GM23338 (cell line): ENCODE measurements around the gene EPHA6. TPM values are rescaled to one million over a fixed set of nuclear protein-coding genes. Genes with fewer than 3 reads are reported as not detected.

Experiments used
- ATAC-seq: fragments of 200-7000 bp; cut with Tn5 transposase; 3 replicates; pipeline ENCODE4 v1.9.1; 2020
- DNase-seq: peaks from one replicate; pipeline ENCODE4 v3.0.0-alpha.2; 2015; ENCODE audit warnings: low spot score
- H2AFZ ChIP-seq: fragments of 200-600 bp; sonication (generic); 2 replicates; pipeline ENCODE4 v1.8.0; 2016; ENCODE audit warnings: antibody characterized with exemption, mild to moderate bottlenecking, moderate library complexity
- H3F3A ChIP-seq: fragments of 200-600 bp; sonication (generic); replicated peaks from 2 replicates; pipeline ENCODE4 v1.8.0; 2017; ENCODE audit warnings: antibody characterized with exemption, mixed run types, low read depth
- H3K27ac ChIP-seq: fragments of 200-600 bp; sonication (generic); 2 replicates; pipeline ENCODE4 v1.6.1; 2016; ENCODE audit warnings: low read depth
- H3K27me3 ChIP-seq: fragments of 200-600 bp; sonication (generic); 2 replicates; pipeline ENCODE4 v1.8.0; 2016; ENCODE audit warnings: mild to moderate bottlenecking, mixed run types, moderate library complexity; ENCODE audit not compliant: insufficient read depth
- H3K36me3 ChIP-seq: fragments of 200-600 bp; sonication (generic); 2 replicates; pipeline ENCODE4 v1.8.0; 2016; ENCODE audit warnings: mild to moderate bottlenecking; ENCODE audit not compliant: insufficient read depth
- H3K4me1 ChIP-seq: fragments of 200-600 bp; sonication (generic); 2 replicates; pipeline ENCODE4 v1.8.0; 2016; ENCODE audit warnings: mild to moderate bottlenecking, moderate library complexity; ENCODE audit not compliant: insufficient read depth
- H3K4me2 ChIP-seq: fragments of 200-600 bp; sonication (generic); 2 replicates; pipeline ENCODE4 v1.7.1; 2017; ENCODE audit warnings: mixed run types
- H3K4me3 ChIP-seq: fragments of 200-600 bp; sonication (generic); 2 replicates; pipeline ENCODE4 v1.6.1; 2016; ENCODE audit warnings: mixed run types
- H3K79me2 ChIP-seq: fragments of 200-600 bp; sonication (generic); replicated peaks from 2 replicates; pipeline ENCODE4 v1.8.0; 2017; ENCODE audit warnings: mild to moderate bottlenecking; ENCODE audit not compliant: insufficient read depth
- H3K9me2 ChIP-seq: fragments of 200-600 bp; sonication (generic); 2 replicates; pipeline ENCODE4 v1.8.0; 2017; ENCODE audit not compliant: insufficient read depth
- H4K20me1 ChIP-seq: fragments of 200-600 bp; sonication (generic); replicated peaks from 2 replicates; pipeline ENCODE4 v1.8.0; 2017; ENCODE audit warnings: mild to moderate bottlenecking; ENCODE audit not compliant: insufficient read depth
- H3K27ac Mint-ChIP-seq: 2 replicates; pipeline ENCODE4 v1.8.0; 2020; ENCODE audit warnings: inconsistent platforms, mild to moderate bottlenecking, moderate library complexity, mixed read lengths
- H3K27me3 Mint-ChIP-seq: 3 replicates; pipeline ENCODE4 v1.8.0; 2022; ENCODE audit warnings: low read depth, mild to moderate bottlenecking, moderate library complexity, mixed read lengths, inconsistent platforms; ENCODE audit not compliant: insufficient read depth, poor library complexity
- H3K36me3 Mint-ChIP-seq: 3 replicates; pipeline ENCODE4 v1.8.0; 2021; ENCODE audit warnings: low read depth, mild to moderate bottlenecking, inconsistent platforms, moderate library complexity, mixed read lengths
- H3K4me1 Mint-ChIP-seq: 3 replicates; pipeline ENCODE4 v1.8.0; 2020; ENCODE audit warnings: mild to moderate bottlenecking, inconsistent platforms, mixed read lengths
- H3K4me3 Mint-ChIP-seq: 3 replicates; pipeline ENCODE4 v1.8.0; 2021; ENCODE audit warnings: moderate library complexity, mild to moderate bottlenecking, inconsistent platforms, mixed read lengths
- H3K9me3 Mint-ChIP-seq: 3 replicates; pipeline ENCODE4 v1.8.0; 2020; ENCODE audit warnings: moderate library complexity, mild to moderate bottlenecking, inconsistent platforms, mixed read lengths
- CTCF ChIP-seq, 2 experiments: fragments of 200-600 bp in 1 of 2; sonication (generic) in 1 of 2; conservative IDR thresholded peaks; 2 replicates each; pipeline versions ENCODE4 v1.5.1 to v1.6.1; 2016 to 2017; ENCODE audit warnings: antibody characterized with exemption in 2 of 2, low read depth in 2 of 2, mild to moderate bottlenecking in 2 of 2, moderate library complexity in 1 of 2
- ETS1 ChIP-seq: IDR thresholded peaks from 2 replicates; pipeline ENCODE4 v1.6.1; 2016; ENCODE audit warnings: antibody characterized with exemption
- STAT1 ChIP-seq: IDR thresholded peaks from one replicate; pipeline ENCODE4 v1.6.1; 2016; ENCODE audit warnings: antibody characterized with exemption; ENCODE audit not compliant: unreplicated experiment
- ZNF114 ChIP-seq: fragments of 250-450 bp; sonication (Bioruptor Pico); IDR thresholded peaks from 2 replicates; pipeline ENCODE4 v1.5.0; 2020; ENCODE audit warnings: mild to moderate bottlenecking, moderate library complexity
- ZNF462 ChIP-seq: fragments of 250-450 bp; sonication (Bioruptor Pico); IDR thresholded peaks from 2 replicates; pipeline ENCODE4 v1.5.0; 2020; ENCODE audit warnings: mild to moderate bottlenecking, moderate library complexity
- polyA plus RNA-seq: library from polyadenylated mRNA; unstranded; fragments of >200 nt; fragmentation: Nextera tagmentation; extraction: Ambion mirVana; gene quantifications from 2 replicates; pipeline ENCODE4 v1.2.1, GENCODE V29; 2016
- total RNA-seq: library from RNA; depleted of rRNA; stranded (reverse); fragments of >200 nt; shearing (Covaris generic); gene quantifications from 2 replicates; pipeline ENCODE4 v1.2.3, GENCODE V29; 2014

Gene EPHA6
- total and polyA plus RNA-seq, 2 experiments from 2014 or later = 0.37 to 2.6 TPM

GRCh38 chr3:96844204-96844514 lies 29.8 kb downstream of the EPHA6 start (continued):
- no peak for TF ChIP-seq ZNF462 (CRISPR knock-in tag)
- TF ChIP-seq ETS1 = no peak
- no peak for TF ChIP-seq STAT1

GRCh38 chr3:96852849-96853248 lies 38.5 kb downstream of the EPHA6 start:
- Histone ChIP-seq H3K4me3 (no peak overlapping the region), H3K79me2 (no peaks in the 10 kb centered on the region), H3K4me2 (no peak overlapping the region), H3K9me2 (no peaks in the 10 kb centered on the region), H3K4me1 (no peaks in the 10 kb centered on the region), H4K20me1 (no peaks in the 10 kb centered on the region), H3K27ac (no peak overlapping the region), H3F3A (no peaks in the 10 kb centered on the region), H2AFZ (no peak overlapping the region), H3K36me3 (no peaks in the 10 kb centered on the region), H3K27me3 (no peaks in the 10 kb centered on the region)
- Mint-ChIP-seq H3K4me3 (no peak overlapping the region), H3K27ac (no peak overlapping the region), H3K9me3 (no peaks in the 10 kb centered on the region), H3K36me3 (no peaks in the 10 kb centered on the region), H3K27me3 (no peaks in the 10 kb centered on the region), H3K4me1 (no peaks in the 10 kb centered on the region)
- 0 out of 4 replicates have a peak, but pooled peaks of 1 of the 2 experiments have one; percentile 9 for TF ChIP-seq CTCF (conservative IDR thresholded peaks at IDR 0.05; ENCODE audit: low read depth in 2 of 2)
- TF ChIP-seq ZNF114 (CRISPR knock-in tag) = no peak
- ATAC-seq (no peak), DNase-seq (no peak)
